HG03521 (cell line): ENCODE measurements around the gene KRT77.
"Not testable (repeated sequence)": the region's sequence is repeated elsewhere in the genome, so short reads cannot be mapped to it uniquely, and the experiment has no call there.

ENCODE experiments used
- ATAC-seq: cut with Tn5 transposase; IDR thresholded peaks from one replicate; pipeline ENCODE4 v1.9.1; 2021; ENCODE audit warnings: mild to moderate bottlenecking, moderate library complexity; ENCODE audit not compliant: unreplicated experiment

KRT77 gene

GRCh38 chr12:52724384-52724783 lies 21.1 kb upstream of the KRT77 start:
- no peak for ATAC-seq

- no peak for ATAC-seq
These were observed 19.4 kb upstream of the KRT77 start for GRCh38 chr12:52722680-52723079.

GRCh38 chr12:52721838-52722470 lies 18.6 kb upstream of the KRT77 start:
- ATAC-seq = no peak

- ATAC-seq = no peak
These were observed 17.1 kb upstream of the KRT77 start for GRCh38 chr12:52720365-52720886.

GRCh38 chr12:52716061-52716460 lies 12.7 kb upstream of the KRT77 start:
- no peak for ATAC-seq

- no peak for ATAC-seq
These were observed 12.1 kb upstream of the KRT77 start for GRCh38 chr12:52715416-52715815.

- ATAC-seq = no peak
These were observed 11.6 kb upstream of the KRT77 start for GRCh38 chr12:52714887-52715281.

GRCh38 chr12:52713960-52714886 lies 10.9 kb upstream of the KRT77 start:
- ATAC-seq = no peak

GRCh38 chr12:52712122-52712521 lies 8.8 kb upstream of the KRT77 start:
- not testable (repeated sequence) for ATAC-seq

- ATAC-seq = no peak
These were observed 7.4 kb upstream of the KRT77 start for GRCh38 chr12:52710730-52711129.

GRCh38 chr12:52708010-52708409 lies 4.7 kb upstream of the KRT77 start:
- no peak for ATAC-seq

GRCh38 chr12:52704464-52704863 lies 1.1 kb upstream of the KRT77 start:
- no peak for ATAC-seq

- no peak for ATAC-seq
These were observed 554 bp upstream of the KRT77 start for GRCh38 chr12:52703878-52704277.

- no peak for ATAC-seq
These were observed 986 bp downstream of the KRT77 start for GRCh38 chr12:52702338-52702737.

- ATAC-seq = no peak
These were observed 2.0 kb downstream of the KRT77 start for GRCh38 chr12:52701281-52701680.

GRCh38 chr12:52699960-52700359 lies 3.4 kb downstream of the KRT77 start:
- ATAC-seq = no peak

GRCh38 chr12:52699373-52699772 lies 4.0 kb downstream of the KRT77 start:
- ATAC-seq = no peak

- ATAC-seq = no peak
These were observed 4.5 kb downstream of the KRT77 start for GRCh38 chr12:52698651-52699340.

GRCh38 chr12:52697058-52697582 lies 6.2 kb downstream of the KRT77 start:
- no peak for ATAC-seq

GRCh38 chr12:52696588-52696987 lies 6.7 kb downstream of the KRT77 start:
- ATAC-seq = no peak

- no peak for ATAC-seq
These were observed 8.3 kb downstream of the KRT77 start for GRCh38 chr12:52695039-52695438.
